Loucy (cell line): ENCODE data around the gene OSBPL9.

ENCODE experiments used
- EZH2phosphoT487 ChIP-seq: fragments of 200-600 bp; IDR thresholded peaks from 2 replicates; pipeline ENCODE4 v1.6.1; 2018; ENCODE audit warnings: antibody characterized with exemption, mild to moderate bottlenecking, moderate library complexity, borderline replicate concordance
- TF ChIP-seq, protein P1 (sequence below): fragments of 200-600 bp; sonication (generic); conservative IDR thresholded peaks from 2 replicates; pipeline ENCODE4 v1.5.1; 2014; ENCODE audit warnings: mild to moderate bottlenecking, antibody characterized with exemption, low read length

DNA sequence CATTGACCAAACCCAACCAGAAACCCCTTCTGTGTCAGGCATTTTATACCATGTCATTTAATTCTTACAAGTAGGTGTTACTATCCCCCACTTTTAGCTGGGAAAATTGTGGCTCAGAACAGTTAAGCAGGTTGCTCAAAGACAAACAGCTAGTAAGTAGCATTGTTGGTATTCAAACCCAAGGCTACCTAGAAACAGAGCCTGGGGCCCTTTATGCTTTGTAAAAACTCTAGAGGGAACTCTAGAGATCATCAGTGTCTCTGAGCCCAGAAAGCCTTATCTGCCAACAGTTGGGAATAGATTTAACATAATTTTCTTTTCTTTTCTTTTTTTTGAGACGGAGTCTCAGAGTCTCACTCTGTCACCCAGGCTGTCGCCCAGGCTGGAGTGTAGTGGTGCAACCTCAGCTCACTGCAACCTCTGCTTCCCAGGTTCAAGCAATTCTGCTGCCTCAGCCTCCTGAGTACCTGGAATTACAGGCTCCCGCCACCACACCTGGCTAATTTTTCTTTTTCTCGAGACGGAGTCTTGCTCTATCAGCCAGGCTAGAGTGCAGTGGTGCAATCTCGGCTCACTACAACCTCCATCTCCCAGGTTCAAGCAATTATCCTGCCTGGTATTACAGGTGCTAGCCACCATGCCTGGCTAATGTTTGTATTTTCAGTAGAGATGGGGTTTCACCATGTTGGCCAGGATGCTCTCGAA lies 48.5 kb upstream of the OSBPL9 start:
- TF ChIP-seq, protein P1, sequence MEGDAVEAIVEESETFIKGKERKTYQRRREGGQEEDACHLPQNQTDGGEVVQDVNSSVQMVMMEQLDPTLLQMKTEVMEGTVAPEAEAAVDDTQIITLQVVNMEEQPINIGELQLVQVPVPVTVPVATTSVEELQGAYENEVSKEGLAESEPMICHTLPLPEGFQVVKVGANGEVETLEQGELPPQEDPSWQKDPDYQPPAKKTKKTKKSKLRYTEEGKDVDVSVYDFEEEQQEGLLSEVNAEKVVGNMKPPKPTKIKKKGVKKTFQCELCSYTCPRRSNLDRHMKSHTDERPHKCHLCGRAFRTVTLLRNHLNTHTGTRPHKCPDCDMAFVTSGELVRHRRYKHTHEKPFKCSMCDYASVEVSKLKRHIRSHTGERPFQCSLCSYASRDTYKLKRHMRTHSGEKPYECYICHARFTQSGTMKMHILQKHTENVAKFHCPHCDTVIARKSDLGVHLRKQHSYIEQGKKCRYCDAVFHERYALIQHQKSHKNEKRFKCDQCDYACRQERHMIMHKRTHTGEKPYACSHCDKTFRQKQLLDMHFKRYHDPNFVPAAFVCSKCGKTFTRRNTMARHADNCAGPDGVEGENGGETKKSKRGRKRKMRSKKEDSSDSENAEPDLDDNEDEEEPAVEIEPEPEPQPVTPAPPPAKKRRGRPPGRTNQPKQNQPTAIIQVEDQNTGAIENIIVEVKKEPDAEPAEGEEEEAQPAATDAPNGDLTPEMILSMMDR, result peak; percentile 26
- TF ChIP-seq EZH2phosphoT487, result no peak
